Measurements from ENCODE around the gene BCL2L12. TPM values are rescaled to one million over a fixed set of nuclear protein-coding genes. Genes with fewer than 3 reads are reported as not detected.

BCL2L12 gene
- polyA plus RNA-seq, 1 of the 3 experiments (the other 2 are of a cell fraction), result 27.9 TPM

DNA sequence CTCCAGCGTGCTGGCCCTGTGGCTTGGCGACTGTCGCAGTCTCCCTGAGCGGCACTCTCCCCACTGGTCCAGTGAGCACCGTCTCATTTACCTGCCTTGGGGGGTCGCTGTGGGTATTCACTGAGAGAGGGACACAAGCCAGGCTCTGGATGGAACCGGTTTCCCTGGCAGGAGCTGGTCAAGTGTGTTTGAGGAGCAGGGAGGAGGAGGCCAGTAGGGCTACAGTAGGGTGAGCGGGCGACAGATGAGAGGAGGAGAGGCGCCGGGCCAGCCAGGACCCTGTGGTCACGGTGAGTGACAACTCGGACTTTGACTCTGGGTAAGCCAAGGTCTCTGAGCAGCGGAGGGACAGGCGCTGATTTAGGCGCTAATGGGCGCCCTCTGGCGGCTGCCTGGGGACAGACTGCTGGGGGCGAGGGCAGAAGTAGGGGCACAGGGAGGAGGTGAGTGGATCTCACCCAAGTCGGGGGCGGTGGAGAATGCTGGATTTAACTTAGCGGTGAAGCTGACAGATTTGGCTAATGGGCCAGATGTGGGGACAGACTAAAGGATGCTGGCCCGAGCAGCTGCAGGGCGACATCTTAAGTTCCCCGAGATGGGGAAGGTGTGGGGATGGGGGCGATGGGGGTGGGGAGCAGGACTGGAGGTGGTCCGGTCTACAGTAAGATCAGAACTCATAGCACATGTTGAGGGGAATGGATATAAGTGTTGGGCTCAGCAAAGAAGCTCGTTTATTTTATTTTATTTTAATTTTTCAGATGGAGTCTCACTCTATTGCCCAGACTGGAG is 6.6 kb downstream of the BCL2L12 start:
- Histone ChIP-seq H3K4me3 (ENCODE audit: low read depth in 2 of 2, low read length in 1 of 2) (peak overlapping the region in 1 of 2 experiments; percentile 23; a peak in 2 of 4 replicates), H3K27ac (ENCODE audit: low read depth in 2 of 2, low read length in 1 of 2) (peak overlapping the region; percentile 12 to 65; a peak in 3 of 4 replicates), H3K27me3 (ENCODE audit: insufficient read depth) (no peaks in the 10 kb centered on the region), H3K9me3 (no peaks in the 10 kb centered on the region), H3K4me1 (ENCODE audit: control insufficient read depth in 1 of 2, insufficient read depth in 2 of 2, low read depth in 1 of 2, low read length in 1 of 2) (peaks cover 8 to 9% of the 10 kb centered on the region in 2 experiments; a peak in 2 of 4 replicates), H3K4me2 (peak overlapping the region; percentile 17; the same call in 1 of the 2 replicates), H3F3A (replicated peaks; ENCODE audit: insufficient read depth) (peaks cover 15% of the 10 kb centered on the region), H3K9ac (0 out of 2 replicates have a peak overlapping the region, but pooled peaks have one; percentile 4), H3K9me2 (no peaks in the 10 kb centered on the region), H3K79me2 (ENCODE audit: insufficient read depth) (peaks cover 2% of the 10 kb centered on the region), H2AFZ (ENCODE audit: low read depth) (peak overlapping the region; percentile 69; the same call in 1 of the 2 replicates), H4K20me1 (ENCODE audit: insufficient read depth) (no peaks in the 10 kb centered on the region), H3K36me3 (replicated peaks in 1 of 2; ENCODE audit: control insufficient read depth in 1 of 2, insufficient read depth in 2 of 2, low read length in 1 of 2) (no peaks in the 10 kb centered on the region)
- 19% methylated on average over 27 of the region's 28 CpGs for WGBS (ENCODE audit: low lambda C conversion rate)
- ChIA-PET CTCF (interaction anchor here (0.8 to 8.8 kb wide), 36 partner anchors 8 to 197 kb away, joined by 3 to 78 read pairs (median 4); partner anchors contain the start of genes ADM5, BCL2L12, CPT1C and IRF3), POLR2A (no interaction called here)
- peak; percentile 92 for DNase-seq
- TF ChIP-seq NFIC (IDR thresholded peaks at IDR 0.05; ENCODE audit: borderline replicate concordance), result no peak
- TF ChIP-seq FOXM1 (IDR thresholded peaks at IDR 0.05; ENCODE audit: low read depth), result no peak
- TF ChIP-seq, protein P1, sequence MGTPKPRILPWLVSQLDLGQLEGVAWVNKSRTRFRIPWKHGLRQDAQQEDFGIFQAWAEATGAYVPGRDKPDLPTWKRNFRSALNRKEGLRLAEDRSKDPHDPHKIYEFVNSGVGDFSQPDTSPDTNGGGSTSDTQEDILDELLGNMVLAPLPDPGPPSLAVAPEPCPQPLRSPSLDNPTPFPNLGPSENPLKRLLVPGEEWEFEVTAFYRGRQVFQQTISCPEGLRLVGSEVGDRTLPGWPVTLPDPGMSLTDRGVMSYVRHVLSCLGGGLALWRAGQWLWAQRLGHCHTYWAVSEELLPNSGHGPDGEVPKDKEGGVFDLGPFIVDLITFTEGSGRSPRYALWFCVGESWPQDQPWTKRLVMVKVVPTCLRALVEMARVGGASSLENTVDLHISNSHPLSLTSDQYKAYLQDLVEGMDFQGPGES (IDR thresholded peaks at IDR 0.05; ENCODE audit: low read depth, low read length), result no peak
- no peak for TF ChIP-seq EZH2phosphoT487 (IDR thresholded peaks at IDR 0.05; ENCODE audit: borderline replicate concordance, low read depth)
- no peak for TF ChIP-seq TEAD4 (IDR thresholded peaks at IDR 0.05; ENCODE audit: borderline replicate concordance, insufficient read depth)
- TF ChIP-seq GATA2 (CRISPR knock-in tag; IDR thresholded peaks at IDR 0.05), result no peak
- TF ChIP-seq YY1 (IDR thresholded peaks at IDR 0.05; ENCODE audit: low read depth), result no peak
- TF ChIP-seq RXRA (IDR thresholded peaks at IDR 0.05; ENCODE audit: borderline replicate concordance, low read depth), result no peak
- TF ChIP-seq EP300 (IDR thresholded peaks at IDR 0.05; ENCODE audit: borderline replicate concordance in 1 of 2, low read depth in 1 of 2, low read length in 1 of 2), result no peak
- TF ChIP-seq FOSL2 (IDR thresholded peaks at IDR 0.05; ENCODE audit: borderline replicate concordance, low read depth), result no peak
- TF ChIP-seq RCOR1 (IDR thresholded peaks at IDR 0.05; ENCODE audit: low read length), result no peak
- TF ChIP-seq TCF12 (IDR thresholded peaks at IDR 0.05), result no peak
- no peak for TF ChIP-seq MEF2A (IDR thresholded peaks at IDR 0.05; ENCODE audit: borderline replicate concordance, low read depth)
- TF ChIP-seq, protein P2, sequence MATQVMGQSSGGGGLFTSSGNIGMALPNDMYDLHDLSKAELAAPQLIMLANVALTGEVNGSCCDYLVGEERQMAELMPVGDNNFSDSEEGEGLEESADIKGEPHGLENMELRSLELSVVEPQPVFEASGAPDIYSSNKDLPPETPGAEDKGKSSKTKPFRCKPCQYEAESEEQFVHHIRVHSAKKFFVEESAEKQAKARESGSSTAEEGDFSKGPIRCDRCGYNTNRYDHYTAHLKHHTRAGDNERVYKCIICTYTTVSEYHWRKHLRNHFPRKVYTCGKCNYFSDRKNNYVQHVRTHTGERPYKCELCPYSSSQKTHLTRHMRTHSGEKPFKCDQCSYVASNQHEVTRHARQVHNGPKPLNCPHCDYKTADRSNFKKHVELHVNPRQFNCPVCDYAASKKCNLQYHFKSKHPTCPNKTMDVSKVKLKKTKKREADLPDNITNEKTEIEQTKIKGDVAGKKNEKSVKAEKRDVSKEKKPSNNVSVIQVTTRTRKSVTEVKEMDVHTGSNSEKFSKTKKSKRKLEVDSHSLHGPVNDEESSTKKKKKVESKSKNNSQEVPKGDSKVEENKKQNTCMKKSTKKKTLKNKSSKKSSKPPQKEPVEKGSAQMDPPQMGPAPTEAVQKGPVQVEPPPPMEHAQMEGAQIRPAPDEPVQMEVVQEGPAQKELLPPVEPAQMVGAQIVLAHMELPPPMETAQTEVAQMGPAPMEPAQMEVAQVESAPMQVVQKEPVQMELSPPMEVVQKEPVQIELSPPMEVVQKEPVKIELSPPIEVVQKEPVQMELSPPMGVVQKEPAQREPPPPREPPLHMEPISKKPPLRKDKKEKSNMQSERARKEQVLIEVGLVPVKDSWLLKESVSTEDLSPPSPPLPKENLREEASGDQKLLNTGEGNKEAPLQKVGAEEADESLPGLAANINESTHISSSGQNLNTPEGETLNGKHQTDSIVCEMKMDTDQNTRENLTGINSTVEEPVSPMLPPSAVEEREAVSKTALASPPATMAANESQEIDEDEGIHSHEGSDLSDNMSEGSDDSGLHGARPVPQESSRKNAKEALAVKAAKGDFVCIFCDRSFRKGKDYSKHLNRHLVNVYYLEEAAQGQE (IDR thresholded peaks at IDR 0.05; ENCODE audit: low read depth, low read length), result no peak
- TF ChIP-seq, protein P3, sequence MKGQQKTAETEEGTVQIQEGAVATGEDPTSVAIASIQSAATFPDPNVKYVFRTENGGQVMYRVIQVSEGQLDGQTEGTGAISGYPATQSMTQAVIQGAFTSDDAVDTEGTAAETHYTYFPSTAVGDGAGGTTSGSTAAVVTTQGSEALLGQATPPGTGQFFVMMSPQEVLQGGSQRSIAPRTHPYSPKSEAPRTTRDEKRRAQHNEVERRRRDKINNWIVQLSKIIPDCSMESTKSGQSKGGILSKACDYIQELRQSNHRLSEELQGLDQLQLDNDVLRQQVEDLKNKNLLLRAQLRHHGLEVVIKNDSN (IDR thresholded peaks at IDR 0.05; ENCODE audit: borderline replicate concordance, low read depth), result no peak
- TF ChIP-seq SIN3A (IDR thresholded peaks at IDR 0.05; ENCODE audit: borderline replicate concordance, low read depth, low read length), result no peak
- TF ChIP-seq FOXJ3 (CRISPR knock-in tag; IDR thresholded peaks at IDR 0.05), result no peak
- no peak for TF ChIP-seq CHD2 (IDR thresholded peaks at IDR 0.05; ENCODE audit: low read length, partially characterized antibody)
- TF ChIP-seq, protein P4, sequence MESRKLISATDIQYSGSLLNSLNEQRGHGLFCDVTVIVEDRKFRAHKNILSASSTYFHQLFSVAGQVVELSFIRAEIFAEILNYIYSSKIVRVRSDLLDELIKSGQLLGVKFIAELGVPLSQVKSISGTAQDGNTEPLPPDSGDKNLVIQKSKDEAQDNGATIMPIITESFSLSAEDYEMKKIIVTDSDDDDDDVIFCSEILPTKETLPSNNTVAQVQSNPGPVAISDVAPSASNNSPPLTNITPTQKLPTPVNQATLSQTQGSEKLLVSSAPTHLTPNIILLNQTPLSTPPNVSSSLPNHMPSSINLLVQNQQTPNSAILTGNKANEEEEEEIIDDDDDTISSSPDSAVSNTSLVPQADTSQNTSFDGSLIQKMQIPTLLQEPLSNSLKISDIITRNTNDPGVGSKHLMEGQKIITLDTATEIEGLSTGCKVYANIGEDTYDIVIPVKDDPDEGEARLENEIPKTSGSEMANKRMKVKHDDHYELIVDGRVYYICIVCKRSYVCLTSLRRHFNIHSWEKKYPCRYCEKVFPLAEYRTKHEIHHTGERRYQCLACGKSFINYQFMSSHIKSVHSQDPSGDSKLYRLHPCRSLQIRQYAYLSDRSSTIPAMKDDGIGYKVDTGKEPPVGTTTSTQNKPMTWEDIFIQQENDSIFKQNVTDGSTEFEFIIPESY (IDR thresholded peaks at IDR 0.05; ENCODE audit: borderline replicate concordance, low read depth), result no peak
- TF ChIP-seq, protein P5, sequence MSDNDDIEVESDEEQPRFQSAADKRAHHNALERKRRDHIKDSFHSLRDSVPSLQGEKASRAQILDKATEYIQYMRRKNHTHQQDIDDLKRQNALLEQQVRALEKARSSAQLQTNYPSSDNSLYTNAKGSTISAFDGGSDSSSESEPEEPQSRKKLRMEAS (IDR thresholded peaks at IDR 0.05; ENCODE audit: low read depth), result no peak
- TF ChIP-seq GABPA (IDR thresholded peaks at IDR 0.05; ENCODE audit: low read depth), result no peak
- no peak for TF ChIP-seq NRF1 (IDR thresholded peaks at IDR 0.05; ENCODE audit: low read depth, low read length)
- no peak for TF ChIP-seq ELF1 (IDR thresholded peaks at IDR 0.05)
- TF ChIP-seq SMC3 (IDR thresholded peaks at IDR 0.05; ENCODE audit: low read depth, low read length), result peak; percentile 62
